WERI-Rb-1 (cell line): ENCODE results near the gene TEX28.
"Not testable (repeated sequence)": the region's sequence is repeated elsewhere in the genome, so short reads cannot be mapped to it uniquely, and the experiment has no call there.

Experiments used
- DNase-seq: peaks from one replicate; pipeline ENCODE4 v3.0.0-alpha.2; 2020
- H3K27ac ChIP-seq: fragments of 250-450 bp; sonication (Bioruptor Pico); 2 replicates; pipeline ENCODE4 v1.5.1; 2020; ENCODE audit warnings: mild to moderate bottlenecking, moderate library complexity
- H3K27me3 ChIP-seq: fragments of 250-450 bp; sonication (Bioruptor Pico); 2 replicates; pipeline ENCODE4 v1.5.1; 2021; ENCODE audit warnings: mild to moderate bottlenecking, low read depth, moderate library complexity; ENCODE audit not compliant: insufficient read depth, severe bottlenecking
- H3K36me3 ChIP-seq: fragments of 250-450 bp; sonication (Bioruptor Pico); 2 replicates; pipeline ENCODE4 v1.5.1; 2020; ENCODE audit warnings: mild to moderate bottlenecking, moderate library complexity
- H3K4me3 ChIP-seq: 2 replicates; pipeline ENCODE4 v1.5.1; 2011; ENCODE audit warnings: low read depth, mild to moderate bottlenecking, control low read depth, low read length
- H3K9me3 ChIP-seq: fragments of 250-450 bp; sonication (Bioruptor Pico); 2 replicates; pipeline ENCODE4 v1.5.1; 2021; ENCODE audit warnings: mild to moderate bottlenecking, moderate library complexity; ENCODE audit not compliant: severe bottlenecking
- CTCF ChIP-seq: IDR thresholded peaks from 2 replicates; pipeline ENCODE4 v1.5.1; 2011; ENCODE audit warnings: low read depth, mild to moderate bottlenecking, control low read depth, inconsistent platforms, low read length

The TEX28 gene

GRCh38 chrX:154307202-154307601 lies 12.3 kb upstream of the TEX28 start:
- H3K9me3 ChIP-seq = no peaks in the 10 kb centered on the region
- peaks cover 4% of the 10 kb centered on the region for H3K27me3 ChIP-seq
- no peak overlapping the region for H3K27ac ChIP-seq
- H3K36me3 ChIP-seq = no peaks in the 10 kb centered on the region
- TF ChIP-seq CTCF = no peak
- no peak for DNase-seq
- H3K4me3 ChIP-seq = no peak overlapping the region

DNA sequence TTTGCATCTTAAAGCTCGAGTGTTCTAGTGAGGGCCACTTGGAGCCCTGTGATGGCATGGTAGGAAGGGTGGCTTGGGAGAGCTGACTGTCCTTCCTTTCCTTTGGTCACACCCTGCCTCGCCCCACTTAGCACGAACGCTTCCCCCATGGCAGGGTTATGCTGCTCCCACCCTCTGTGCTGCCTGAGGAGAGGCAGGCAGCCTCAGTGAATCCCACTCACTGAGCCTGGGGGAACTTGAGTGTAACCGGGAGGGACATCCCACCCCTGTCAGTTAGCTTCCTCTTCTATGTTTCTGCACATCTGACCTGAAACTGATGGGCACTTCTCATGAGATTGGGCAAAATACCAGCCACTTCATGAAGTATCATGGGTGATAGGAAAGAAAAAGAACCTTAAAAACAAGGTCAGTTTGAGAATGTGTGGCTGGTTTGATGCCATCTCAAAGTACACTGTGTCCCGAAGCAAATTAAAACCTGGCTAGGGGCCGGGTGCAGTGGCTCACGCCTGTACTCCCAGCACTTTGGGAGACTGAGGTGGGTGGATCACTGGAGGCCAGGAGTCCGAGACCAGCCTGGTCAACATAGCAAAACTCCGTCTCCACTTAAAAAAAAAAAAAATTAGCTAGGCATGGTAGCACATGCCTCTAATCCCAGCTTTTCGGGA lies 10.7 kb upstream of the TEX28 start:
- TF ChIP-seq CTCF = no peak
- Histone ChIP-seq H3K4me3 (no peak overlapping the region), H3K27ac (no peak overlapping the region), H3K9me3 (no peaks in the 10 kb centered on the region), H3K27me3 (peaks cover 4% of the 10 kb centered on the region), H3K36me3 (no peaks in the 10 kb centered on the region)
- no peak for DNase-seq

DNA sequence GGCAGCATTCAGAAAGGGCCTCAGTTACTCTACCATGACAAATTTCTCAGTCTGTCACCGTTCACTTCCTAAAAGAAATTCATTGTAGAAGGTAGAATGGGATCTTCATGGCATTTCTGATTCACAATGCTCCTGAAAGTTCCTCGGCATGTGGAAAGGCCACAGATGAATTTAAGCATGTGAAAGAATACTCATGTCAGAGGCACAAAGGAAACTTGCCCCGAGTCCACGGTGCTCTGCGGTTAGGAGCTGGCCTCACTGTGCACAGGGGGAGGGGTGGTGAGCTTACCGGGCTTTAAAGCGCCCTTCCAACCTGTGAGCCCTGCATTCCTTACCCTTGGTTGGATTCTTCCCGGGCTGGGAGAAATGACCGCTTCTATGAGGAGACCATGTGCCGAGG lies 9.9 kb upstream of the TEX28 start:
- no peak overlapping the region for H3K4me3 ChIP-seq
- no peak for TF ChIP-seq CTCF
- no peaks in the 10 kb centered on the region for H3K9me3 ChIP-seq
- no peaks in the 10 kb centered on the region for H3K36me3 ChIP-seq
- no peak for DNase-seq
- H3K27me3 ChIP-seq = peaks cover 4% of the 10 kb centered on the region
- H3K27ac ChIP-seq = no peak overlapping the region

- Histone ChIP-seq H3K27me3 (peaks cover 4% of the 10 kb centered on the region), H3K36me3 (no peaks in the 10 kb centered on the region), H3K4me3 (no peak overlapping the region), H3K9me3 (no peaks in the 10 kb centered on the region), H3K27ac (no peak overlapping the region)
- TF ChIP-seq CTCF = no peak
- DNase-seq = no peak
These were observed 8.6 kb upstream of the TEX28 start for GRCh38 chrX:154303476-154303875.

DNA sequence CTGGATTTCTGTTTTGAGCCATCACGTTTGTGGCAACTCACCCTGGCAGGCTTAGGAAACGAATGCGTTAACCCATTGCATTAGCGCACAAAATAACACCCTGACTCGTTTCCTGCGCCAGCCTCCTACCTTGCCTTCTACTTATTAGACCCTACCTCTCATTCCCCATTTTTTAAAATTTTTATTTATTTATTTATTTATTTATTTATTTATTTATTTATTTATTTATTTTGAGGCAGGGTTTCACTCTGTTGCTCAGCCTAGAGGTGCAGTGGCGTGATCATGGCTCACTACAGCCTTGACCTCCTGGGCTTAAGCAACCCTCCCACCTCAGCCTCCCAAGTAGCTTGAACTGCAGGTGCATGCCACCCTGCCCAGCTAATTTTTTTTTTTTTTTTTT lies 8.1 kb upstream of the TEX28 start:
- H3K27me3 ChIP-seq, H3K4me3 ChIP-seq, H3K36me3 ChIP-seq, H3K27ac ChIP-seq, DNase-seq, H3K9me3 ChIP-seq: not testable (repeated sequence)

GRCh38 chrX:154300816-154301215 lies 5.9 kb upstream of the TEX28 start:
- Histone ChIP-seq H3K9me3 (peaks cover 6% of the 10 kb centered on the region), H3K4me3 (no peak overlapping the region), H3K36me3 (no peaks in the 10 kb centered on the region), H3K27me3 (peaks cover 12% of the 10 kb centered on the region), H3K27ac (no peak overlapping the region)
- TF ChIP-seq CTCF = no peak
- no peak for DNase-seq
